HTERT RPE-1 (cell line): ENCODE data around the gene JAK2.
"Not testable (repeated sequence)": the region's sequence is repeated elsewhere in the genome, so short reads cannot be mapped to it uniquely, and the experiment has no call there.

Experiments used
- in situ Hi-C: fragments of 300-500 bp; cut with MboI; formaldehyde crosslinking; loops from 4 replicates; pipeline ENCODE4 v1.14.3; 2020; ENCODE audit warnings: low sequenced_read_pairs

The JAK2 gene

DNA sequence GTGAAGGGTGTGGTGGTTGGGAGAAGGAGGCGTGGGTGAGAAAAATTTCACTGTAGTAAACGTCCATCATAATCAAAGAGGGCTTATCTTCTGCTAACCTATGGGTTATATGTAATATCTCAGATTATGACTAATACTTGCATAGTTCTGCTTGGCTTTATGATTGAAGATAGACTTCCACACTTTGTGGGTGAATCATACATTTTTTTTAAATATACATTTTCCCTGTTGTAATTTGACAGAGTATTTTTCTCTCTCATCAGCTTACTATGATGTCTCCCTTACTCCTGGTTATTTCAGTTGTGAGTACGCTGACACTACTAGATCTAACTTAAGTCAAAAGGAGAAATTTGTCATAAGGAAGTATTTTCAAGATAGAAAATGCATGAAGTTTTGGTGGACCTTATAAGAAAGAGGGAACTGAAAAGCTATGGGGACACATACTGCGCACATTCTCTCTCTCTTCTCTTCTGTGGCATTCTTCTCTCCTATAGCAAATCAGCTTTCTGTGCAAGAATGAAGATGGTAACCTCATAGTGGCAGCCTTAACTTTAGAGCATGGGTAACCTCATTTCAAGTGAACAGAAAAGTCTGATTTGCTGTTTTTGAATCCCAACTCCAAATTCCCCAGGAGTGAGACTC, 4.9 kb upstream of the JAK2 start:
- in situ Hi-C loops, result no loop called here

DNA sequence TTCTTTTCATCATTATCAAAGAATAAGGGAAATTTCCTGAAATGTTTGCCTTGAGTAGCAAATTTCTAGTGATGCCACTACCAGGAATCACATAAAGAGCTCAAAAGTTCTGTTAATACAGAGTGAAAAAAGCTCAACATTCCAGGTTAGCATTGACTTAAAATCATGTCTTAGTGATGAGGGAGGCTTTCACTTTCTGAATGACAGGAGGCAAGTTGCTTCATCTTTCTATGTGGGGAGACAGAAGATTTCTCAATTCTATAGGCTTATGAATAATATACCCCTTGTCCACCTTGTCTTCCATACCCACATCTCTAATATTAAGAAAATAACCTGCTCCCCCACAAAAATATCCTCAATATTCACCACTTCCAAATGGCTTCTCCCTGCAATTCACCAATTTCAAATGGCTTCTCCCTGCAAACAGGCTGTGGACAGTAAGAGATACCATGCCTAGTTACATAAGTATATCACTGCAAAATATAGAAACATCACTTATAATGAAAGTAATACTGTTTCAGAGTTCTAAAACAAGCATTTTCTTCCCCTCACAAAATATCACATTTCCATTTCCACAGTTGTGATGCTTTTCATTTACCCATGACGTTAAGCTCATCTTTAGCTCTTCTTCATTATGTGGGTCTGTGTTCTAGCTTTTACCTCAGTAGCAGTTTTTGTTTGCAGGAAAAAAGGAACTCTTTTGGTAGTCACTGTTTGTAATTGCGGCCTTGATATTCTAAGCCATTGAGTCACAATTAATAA, 2.2 kb upstream of the JAK2 start:
- in situ Hi-C loops, result no loop called here

DNA sequence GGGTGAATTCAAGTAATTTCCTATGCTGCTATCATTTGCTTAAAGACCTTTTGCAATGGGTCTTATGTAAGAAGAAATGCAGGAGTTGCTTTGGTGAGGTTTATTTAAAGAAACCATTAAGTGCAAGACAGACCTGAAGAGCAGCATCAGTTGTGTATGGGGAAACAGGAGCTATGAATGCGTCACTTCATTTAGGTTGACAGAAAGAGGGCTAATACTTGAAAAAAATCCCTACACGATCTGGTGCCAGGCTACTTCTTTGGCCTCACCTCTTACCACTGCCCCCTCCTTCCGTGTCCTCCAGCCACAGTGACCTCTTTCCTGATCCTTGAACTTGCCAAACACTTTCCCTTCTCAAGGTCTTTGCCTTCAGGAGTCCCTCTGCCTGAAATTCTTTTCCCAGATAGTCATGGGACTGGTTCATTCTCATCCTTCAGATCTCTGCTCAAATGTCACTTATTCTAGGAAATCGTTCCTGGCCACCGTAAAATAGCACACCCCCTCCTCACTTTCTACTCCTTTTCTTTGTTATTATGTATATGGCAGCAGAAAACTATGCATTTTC, 1.4 kb upstream of the JAK2 start:
- in situ Hi-C loops, result no loop called here

DNA sequence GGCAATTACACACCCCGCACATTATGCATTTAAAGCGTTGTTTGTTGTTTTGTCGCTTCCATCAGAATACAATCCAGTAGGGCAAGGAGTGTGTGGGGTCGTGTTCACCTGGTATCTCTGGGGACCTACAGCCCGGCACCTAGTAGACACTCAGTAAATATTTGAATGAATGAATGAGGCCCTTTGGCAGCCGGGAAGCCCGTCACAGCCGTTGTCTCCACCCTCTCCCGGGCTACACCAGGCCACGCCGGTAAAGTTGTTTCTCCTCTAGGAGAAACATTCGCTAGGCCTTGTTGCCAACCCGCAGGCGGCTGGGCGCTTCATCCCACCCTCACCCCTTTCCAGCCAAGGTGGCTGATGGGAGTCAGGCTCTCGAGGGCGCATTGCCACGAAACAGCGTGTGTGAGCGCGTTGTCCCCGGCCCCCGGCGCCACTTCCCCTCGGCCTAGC, 876 bp upstream of the JAK2 start:
- in situ Hi-C loops, result no loop called here

DNA sequence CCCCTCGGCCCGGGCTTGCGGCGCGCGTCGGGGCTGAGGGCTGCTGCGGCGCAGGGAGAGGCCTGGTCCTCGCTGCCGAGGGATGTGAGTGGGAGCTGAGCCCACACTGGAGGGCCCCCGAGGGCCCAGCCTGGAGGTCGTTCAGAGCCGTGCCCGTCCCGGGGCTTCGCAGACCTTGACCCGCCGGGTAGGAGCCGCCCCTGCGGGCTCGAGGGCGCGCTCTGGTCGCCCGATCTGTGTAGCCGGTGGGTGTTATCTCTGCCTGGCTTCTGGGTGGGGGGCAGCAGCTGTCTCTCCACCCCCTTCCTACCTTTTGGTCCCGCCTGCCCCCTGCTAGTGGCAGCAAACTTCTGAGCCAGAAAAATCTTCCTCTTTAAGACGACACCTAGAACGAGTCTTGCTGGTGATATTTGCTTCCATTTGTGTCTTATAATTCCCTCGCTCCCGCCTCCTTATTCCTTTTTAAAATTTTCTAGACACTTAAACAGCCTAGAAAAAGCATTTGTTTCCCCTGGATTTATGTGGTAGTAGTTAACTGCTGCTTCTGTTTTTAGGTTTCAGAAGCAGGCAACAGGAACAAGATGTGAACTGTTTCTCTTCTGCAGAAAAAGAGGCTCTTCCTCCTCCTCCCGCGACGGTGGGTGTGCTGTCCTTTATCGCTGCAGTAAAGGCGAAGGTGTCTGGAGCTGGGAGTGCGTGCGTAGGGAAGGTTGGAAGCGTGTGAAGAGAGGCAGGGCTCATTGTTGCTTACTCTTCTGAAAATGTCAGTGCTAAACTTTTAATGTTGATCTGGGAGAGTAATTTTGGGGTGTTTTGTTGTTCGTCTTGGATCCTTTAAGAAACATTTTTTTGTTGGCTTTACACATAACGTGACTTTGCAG, 554 bp downstream of the JAK2 start:
- in situ Hi-C loops, result no loop called here

DNA sequence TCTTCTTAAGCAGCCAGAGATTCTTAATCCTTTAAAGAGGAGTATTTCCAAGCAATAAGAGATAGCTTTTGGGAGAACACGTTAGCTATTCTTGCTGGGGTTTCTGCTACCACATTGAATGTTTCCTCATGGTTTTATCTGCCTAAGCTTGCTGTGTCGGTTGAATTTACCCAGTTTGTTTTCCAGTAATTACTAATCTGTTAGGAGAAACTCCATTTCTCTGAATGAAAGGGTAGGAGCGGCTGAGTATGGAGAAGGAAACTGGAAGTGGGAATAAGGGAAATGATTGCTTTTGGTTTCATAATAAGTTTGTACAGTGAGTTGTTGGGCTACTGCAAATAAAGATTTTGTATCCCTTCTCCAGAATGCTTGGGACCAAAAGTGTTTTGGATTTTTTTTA, 1.2 kb downstream of the JAK2 start:
- in situ Hi-C loops, result no loop called here

DNA sequence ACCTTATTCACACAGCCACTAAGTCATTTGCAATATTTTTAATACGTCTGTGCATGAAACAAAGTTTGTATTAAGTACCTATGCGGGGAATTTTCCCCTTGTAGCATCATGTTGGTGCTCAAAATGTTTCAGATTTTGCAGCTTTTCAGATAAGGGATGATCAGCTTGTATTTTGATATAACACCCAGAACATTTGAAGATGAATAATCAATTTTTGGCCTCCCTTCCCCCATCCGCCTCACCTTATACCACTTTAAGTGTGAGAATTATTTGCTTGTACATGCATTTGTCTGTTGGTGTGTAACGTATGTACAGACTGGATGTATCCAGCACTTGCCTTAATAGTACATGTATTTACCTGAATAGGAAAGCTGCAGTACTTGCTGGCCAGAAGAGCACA, 1.7 kb downstream of the JAK2 start:
- in situ Hi-C loops, result no loop called here

DNA sequence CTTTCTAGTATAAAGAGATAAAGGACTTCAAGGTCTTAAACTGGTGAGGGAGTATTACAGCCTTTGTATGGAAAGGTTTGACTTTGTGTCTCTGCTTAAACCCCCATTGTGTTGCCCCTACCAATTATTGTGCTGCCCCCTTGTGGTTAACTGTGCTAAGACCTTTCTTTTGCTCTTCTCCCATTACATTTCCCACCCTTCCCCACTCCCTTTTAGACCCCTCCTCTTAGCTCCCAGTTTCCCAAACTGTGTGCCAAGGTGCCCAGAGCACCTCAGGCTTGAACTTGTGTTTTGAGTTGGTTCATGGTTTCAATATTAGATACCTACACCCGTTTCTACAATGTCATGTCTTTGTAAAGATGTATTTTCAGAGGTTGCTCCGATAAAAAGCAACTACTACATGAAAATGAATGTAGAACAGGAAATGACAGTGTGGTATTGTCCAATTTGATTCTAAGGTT, 2.9 kb downstream of the JAK2 start:
- in situ Hi-C loops, result no loop called here

DNA sequence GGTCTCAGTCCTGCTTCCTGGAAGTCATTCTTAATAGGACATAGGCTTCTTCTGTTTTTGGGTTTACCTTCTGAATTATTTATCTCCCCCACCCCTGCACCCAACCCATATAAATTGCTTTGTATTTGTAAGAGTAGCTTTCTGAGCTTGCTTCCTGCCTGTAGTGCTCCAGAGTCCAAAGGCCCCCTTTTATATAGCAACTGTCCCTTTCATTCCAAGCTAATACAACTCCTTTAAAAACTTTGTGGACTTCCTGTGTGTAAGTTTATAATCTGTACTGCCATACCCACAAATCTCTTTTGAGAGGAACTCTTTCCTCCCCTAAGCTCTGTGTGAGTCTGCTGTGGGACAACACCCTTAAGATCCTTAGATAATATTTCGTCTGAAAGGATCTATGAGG, 7.8 kb downstream of the JAK2 start:
- in situ Hi-C loops, result no loop called here

DNA sequence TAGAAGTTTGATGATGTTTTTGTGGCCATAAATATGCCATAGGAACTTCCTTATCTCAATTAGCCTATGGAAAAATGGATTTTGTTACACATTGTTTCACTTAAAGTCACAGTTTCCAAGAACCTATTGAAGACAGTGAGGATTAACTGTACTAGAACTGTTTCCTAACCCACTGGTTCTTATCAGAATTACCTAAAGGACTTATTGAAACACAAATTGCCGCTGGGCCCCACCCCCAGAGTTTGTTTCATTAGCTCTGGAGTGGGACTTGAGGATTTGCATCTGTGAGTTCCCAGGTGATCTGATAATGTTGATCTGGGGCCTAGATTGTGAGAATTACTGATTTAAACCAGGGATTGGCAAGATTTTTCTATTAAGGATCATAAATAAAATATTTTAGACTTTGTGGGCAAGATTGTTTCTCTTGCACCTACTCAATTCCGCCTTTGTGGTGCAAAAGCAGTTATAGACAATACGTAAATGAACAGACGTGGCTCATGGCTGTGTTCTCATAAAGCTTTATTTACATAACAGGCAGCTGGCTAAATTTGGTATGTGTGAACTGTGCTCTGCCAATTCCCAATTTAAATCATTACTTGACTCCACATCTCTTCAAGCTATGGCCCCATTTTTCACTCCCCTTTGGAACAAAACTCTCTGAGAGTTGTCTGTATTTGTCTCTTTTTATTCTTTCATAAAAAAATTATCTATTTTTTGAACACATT, 9.3 kb downstream of the JAK2 start:
- in situ Hi-C loops, result no loop called here

DNA sequence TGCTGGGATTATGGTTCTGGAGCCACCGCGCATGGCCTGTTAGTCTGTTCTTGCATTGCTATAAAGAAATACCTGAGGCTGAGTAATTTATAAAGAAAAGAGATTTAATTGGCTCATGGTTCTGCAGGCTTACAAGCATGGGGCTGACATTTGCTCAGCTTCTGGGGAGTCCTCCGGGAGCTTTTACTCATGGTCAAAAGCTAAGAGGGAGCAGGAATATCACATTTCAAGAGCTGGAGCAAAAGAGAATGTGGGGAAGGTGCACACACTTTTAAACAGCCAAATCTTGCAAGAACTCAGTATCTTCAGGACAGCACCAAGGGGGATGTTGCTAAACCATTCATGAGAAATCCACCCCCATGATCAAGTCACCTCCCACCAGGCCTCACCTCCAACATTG, 12.1 kb downstream of the JAK2 start:
- in situ Hi-C loops, result no loop called here

DNA sequence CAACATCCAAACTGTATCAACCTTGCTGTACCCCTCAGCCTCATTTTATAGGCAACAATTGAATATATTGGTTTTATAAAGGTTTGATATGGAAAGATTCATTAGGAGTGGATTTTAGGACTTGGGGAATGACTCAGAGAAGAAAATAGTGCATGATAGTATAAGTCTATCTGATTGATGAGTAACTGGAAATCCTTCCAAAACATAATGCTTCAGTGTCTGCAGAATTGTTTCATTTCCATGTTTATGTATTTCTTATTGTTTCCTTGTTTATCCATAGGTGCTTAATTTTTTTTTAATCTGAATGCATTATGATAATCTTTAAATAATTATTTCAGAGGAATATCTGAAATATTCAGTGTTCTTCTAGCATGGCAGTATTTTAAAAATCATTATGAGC, 12.6 kb downstream of the JAK2 start:
- in situ Hi-C loops, result no loop called here

DNA sequence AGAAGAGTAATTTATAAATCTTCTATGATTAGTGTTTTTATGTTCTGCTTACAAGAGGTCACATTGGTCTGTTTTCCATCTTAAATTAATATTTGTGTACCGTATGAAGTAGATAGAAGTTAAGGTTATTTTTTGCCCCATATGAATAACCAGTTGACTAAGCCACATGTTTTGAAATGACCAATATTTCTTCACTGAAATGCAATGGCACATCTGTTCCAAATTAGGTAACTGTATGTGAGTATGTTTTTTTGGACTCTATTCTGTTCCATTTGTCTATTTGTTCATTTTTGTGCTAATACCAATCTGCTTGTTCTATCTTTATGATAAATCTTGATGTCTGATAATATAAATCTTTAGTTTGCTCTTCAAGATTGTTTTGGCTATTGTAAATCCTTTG, 17.7 kb downstream of the JAK2 start:
- in situ Hi-C loops, result no loop called here

DNA sequence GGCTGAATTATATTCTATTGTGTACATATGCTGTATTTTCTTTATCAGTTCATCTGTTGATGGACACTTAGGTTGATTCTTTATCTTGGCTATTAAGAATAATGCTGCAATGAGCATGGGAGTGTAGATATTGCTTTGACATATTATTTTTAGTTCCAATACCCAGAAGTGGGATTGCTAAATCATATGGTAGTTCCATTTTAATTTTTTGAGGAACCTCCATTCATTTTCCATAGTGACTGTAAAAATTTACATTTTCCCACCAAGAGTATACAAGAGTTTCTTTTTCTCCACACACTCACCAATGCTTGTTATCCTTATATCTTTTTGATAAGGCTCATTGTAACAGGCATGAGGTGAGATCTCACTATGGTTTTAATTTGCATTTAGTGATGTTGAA, 19.4 kb downstream of the JAK2 start:
- in situ Hi-C loops, result no loop called here

DNA sequence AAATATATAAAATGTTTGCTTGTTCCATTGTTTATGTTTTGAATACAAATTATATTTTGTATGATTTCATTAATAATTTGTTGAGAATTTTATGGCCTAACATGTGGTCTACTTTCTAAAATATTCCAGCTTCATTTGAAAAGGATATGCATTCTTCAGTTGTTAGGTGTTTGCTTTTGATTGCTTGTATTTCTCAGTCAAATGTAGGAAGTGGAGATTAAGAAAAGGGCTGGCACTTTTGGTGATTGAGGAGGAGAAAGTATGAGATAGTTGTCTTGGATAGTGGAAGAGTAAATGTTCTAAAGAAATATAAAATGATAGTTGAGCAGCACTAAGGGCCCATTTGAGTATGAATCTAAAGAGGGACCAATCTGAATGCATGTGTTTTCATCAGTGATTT, 23.1 kb downstream of the JAK2 start:
- in situ Hi-C loops, result no loop called here

DNA sequence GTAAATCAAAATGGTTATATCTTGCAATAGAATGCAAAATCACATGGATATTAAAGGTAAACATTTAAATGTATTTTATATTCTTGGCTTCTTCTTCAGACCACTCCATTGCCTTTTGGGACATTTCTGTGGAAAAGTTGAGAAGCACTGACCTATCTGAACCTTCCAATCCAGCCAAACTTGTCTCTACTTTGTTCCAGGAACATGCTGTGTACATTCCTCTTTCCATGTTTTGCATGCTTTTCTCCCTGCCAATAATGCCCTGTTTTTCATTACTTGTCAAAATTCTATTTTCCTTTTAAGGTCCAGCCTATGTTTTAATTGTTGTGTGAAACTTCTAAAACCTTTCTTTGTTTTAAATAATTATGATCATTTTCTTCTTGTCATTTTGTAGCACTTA, 28.3 kb downstream of the JAK2 start:
- in situ Hi-C loops, result no loop called here

DNA sequence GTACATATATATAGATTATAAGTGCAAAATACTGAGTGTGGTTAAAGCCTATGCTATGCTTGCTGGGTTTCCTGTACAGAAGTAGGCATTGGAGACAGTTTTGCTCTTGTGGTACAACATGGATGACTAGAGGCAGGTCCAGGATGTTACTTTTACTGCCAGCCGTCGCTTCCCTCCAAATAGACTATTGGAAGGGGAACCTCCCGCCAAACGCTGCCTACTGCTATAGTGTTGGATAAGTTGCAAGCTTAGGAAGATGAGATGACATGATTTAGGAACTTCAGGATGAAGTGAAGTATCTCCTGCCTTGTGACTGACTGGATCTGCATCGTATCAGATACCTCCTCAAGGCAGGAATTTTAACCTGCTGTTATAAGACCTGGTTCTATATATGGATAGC, 30.9 kb downstream of the JAK2 start:
- in situ Hi-C loops, result no loop called here

DNA sequence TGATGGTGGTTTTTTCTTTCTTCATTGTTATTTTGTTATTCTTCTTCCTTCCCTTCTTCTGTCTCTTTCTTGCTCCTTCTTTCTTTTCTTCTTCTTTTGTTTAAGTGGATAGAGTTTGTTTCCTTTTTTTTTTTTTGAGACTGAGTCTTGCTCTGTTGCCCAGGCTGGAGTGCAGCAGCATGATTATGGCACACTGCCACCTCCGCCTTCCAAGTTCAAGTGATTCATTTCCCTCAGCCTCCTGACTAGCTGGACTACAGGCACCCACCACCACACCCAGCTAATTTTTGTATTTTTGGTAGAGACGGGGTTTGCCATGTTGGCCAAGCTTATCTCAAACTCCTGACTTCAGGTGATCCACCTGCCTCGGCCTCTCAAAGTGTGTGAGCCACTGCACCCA, 40.3 kb downstream of the JAK2 start:
- in situ Hi-C loops, result no loop called here

DNA sequence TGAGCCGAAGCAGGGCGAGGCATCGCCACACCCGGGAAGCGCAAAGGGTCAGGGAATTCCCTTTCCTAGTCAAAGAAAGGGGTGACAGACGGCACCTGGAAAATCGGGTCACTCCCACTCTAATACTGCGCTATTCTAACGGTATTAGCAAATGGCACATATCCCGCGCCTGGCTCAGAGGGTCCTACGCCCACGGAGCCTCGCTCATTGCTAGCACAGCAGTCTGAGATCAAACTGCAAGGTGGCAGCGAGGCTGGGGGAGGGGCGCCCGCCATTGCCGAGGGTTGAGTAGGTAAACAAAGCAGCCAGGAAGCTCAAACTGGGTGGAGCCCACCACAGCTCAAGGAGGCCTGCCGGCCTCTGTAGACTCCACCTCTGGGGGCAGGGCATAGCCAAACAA, 46.9 kb downstream of the JAK2 start:
- in situ Hi-C loops, result not testable (repeated sequence)

DNA sequence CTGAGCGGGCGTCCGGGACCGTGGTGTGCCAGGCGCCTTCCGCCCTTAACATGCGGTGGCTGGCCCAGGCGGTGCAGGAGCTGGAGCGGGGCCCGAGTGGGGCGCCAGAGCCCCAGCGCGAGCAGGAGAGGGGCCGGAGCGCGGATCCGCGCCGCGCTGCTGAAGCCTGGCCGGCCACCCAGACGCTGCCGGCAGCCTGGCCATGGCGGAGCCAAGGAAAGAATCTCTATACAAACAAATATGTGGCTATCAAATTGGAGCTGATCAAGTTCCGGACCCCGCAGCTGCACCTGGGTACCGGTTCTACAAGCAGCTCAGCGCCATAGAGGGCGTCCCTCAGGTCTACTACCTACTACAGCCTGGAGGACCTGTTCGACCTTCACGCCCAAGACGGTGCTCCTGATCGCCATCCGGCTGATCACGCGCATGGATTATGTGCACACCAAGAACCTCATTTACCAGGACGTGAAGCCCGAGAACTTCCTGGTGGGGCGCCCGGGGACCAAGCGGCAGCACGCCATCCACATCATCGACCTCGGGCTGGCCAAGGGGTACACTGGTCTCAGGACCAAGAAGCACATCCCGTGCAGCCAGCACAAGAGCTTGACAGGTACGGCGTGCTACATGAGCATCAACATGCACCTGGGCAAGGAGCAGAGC, 55.8 kb downstream of the JAK2 start:
- in situ Hi-C loops, result no loop called here
